ENCODE results near the gene WNT16.
"Not testable (repeated sequence)": the region's sequence is repeated elsewhere in the genome, so short reads cannot be mapped to it uniquely, and the experiment has no call there.

The WNT16 gene

DNA sequence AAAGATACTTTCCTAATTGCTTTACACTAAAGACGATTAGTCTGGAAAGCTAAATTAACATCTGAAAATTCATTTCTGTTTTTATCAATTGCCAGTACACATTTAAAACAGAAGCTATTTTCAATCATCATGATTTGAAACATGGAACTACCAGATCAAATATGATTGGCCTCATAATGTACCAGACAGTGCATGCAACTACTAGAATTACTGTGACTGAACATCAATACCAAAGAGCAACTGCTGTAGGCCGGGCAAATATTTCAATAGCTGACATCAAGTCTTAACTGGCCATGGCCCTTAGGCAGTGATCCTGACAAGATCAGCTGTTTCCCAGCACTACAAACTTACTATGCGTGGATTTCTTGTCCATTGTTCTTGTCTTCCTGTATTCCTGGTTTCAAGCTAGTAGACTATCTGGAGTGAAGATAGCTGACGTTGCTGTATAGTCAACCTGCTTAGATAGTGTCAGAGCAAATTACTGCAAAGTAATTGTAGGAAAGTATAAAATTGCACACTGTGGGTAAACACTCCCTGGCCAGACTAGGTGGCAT, 21.7 kb upstream of the WNT16 start:
- no peak for DNase-seq

DNA sequence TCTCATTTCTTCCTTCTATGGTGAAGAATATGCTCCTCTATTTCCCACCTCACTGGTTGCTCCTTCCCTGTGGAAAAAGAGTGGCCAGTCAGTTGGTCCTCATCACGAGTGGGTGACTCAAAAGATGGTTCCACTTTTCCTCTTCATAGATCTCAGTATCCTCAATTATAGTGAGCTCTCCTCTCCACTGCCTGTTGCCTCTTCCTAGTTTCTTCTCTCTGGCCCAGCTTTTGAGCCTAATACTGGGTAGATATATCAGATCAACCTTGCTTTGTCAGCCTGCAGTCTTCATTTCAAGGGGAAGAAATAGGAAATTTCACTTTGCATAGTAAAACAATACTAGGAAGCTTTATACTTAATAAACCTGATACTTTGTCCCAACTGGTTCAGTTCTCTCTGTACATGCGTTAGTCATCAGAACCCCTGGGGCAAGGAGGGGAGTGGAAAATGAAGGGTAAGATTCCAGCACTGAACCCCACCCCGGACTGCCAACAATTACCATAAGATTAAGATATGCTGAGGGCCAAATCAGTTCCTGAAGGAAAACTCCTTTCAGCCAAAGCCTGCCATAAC, 15.5 kb upstream of the WNT16 start:
- DNase-seq = no peak

DNA sequence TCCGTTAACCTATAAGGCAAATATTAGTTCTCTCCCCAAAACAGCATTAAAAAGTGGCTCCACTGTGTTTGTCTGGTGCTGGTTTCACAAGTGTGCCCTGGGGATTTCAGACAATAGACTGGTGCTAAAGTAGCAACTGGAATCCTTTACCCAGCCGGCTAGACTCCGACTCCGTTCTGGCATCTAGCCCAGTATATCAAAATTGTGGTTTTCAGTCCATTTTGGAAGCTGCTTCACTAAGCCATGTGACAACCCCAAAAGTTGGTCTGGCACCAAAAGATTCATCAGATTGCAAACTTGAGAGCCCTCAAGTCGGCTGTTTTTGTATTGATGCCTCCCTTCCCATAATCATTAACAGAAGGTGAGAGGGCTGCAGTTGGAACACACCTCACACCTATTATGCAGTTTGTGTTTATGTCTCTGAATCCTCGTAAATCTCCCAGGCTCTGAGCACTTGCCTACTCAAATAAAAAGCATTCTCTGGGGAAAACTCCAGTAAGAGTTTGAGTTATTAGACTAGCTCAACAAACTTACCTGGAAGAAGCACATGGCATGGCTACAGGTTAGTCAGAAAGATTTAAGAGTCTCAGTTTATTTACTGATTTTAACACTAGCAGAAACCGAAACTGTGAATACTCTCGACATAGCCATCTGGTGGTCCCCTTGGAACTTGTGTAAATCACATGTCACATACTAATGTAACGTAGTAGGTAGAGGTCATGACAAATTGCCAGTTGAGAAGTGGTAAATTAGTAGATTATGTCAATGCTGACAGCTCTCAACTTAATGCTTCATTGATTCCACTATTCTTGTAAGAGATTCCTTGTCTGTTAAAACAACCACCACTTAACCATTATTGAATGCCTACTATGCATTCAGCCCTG, 14.8 kb upstream of the WNT16 start:
- peak; percentile 99 for DNase-seq

DNA sequence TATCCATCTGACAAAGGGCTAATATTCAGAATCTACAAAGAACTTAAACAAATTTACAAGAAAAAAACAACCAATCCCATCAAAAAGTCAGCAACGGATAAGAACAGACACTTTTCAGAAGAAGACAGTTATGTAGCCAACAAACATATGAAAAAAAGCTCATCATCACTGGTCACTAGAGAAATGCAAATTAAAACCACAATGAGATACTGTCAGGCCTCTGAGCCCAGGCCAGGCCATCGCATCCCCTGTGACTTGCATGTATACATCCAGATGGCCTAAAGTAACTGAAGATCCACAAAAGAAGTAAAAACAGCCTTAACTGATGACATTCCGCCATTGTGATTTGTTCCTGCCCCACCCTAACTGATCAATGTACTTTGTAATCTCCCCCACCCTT, 13.6 kb upstream of the WNT16 start:
- DNase-seq = not testable (repeated sequence)

DNA sequence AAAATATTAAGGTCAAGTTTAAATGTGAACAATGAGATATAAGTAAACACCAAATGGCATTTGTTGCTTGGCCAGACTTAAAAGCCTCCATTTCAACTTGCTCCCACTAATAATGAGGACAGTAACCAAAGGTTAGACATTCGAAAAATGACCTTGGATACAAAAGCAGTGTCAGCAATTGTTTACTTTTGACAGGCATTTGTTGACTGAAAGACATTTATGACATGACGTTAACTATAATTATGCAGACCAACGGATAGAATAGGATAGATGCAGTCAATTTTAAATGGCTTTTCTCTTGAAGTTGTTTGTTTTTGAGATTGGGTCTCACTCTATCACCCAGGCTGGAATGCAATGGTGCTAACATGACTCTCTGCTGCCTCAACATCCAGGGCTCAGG, 6.3 kb upstream of the WNT16 start:
- DNase-seq = no peak

- DNase-seq = no peak
Measured at GRCh38 chr7:121323515-121324302, 5.1 kb upstream of the WNT16 start.

DNA sequence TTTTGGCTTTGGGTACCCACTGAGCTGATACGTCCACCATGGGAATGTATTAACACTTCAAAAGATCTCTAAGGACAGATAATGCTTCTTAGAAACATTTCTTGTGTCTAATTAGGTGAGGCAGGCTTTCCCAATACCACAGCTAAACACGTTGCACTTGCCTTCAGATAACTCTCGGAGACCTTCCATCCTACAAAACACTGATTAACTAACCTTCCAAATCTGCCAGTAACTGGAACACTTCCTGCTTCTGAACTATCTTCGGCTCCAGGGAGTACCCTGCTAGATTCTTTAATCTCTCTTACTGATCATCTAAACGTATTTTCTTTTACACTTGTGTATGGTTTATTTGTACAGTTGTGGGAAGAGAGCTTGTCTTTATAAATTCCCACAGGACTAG, 1.1 kb upstream of the WNT16 start:
- DNase-seq = no peak

DNA sequence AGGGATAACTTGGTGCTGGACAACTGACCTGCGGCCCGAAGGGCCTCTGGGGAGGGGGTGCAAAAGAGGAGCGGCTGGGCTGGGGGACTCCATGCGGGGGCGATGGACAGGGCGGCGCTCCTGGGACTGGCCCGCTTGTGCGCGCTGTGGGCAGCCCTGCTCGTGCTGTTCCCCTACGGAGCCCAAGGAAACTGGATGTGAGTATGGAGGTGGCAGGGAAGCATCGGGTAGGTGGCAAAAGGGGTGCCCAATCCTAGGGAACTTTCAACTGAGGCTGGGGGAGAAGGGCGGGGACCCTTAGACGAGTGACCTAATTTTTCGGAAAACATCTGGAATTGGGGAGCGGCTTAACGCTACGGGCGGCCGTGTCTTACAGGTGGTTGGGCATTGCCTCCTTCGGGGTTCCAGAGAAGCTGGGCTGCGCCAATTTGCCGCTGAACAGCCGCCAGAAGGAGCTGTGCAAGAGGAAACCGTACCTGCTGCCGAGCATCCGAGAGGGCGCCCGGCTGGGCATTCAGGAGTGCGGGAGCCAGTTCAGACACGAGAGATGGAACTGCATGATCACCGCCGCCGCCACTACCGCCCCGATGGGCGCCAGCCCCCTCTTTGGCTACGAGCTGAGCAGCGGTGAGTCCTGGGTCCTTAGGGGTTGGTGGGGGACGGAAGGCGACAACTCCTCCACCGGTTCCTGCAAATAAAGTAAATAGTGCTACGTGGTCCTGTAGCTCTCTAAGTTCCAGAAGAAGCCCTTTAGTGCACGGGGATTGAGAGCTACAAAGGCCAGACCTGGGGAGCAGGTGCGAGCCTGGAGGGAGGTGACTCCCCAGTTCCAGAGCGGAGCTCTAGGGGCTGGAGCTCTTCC, 622 bp downstream of the WNT16 start:
- no peak for DNase-seq

GRCh38 chr7:121330053-121330833, 1.4 kb downstream of the WNT16 start:
- DNase-seq = no peak

DNA sequence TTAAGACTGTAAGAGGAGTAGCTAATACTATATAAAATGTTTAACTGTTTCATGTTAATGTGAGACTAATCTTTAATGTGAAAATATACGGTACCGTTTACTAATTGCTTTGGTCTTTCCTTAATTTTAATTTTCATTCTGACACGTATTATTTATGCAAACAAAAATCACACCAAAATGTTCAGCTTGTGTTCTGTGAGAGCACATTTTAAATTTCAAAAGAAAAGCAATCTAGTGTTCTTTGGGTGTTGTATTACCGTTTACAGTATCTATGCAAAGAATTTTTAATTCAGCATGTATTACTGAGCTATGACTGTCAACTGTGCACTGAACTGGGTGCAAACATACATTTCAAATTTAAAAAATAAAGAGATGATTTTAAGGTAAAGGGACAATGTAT, 2.2 kb downstream of the WNT16 start:
- DNase-seq = no peak

GRCh38 chr7:121331574-121331973, 2.8 kb downstream of the WNT16 start:
- DNase-seq = no peak

DNA sequence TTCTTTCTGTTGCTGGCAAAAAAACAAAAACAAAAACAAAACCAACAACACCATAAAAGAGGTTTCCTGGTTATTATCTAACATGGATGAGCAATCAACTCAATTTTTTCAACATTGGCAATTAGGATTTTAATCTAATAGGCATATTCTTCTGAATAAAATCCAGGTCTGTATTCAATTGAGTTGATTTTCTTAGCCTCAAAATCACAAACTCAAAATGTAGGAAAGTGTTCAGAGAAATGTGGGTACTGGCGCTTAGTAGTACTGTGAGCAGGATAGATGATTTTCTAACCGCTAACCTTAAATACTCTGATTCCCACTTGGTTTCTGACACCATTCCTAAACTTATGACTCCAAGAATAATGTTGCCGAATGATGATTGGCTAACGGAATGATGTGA, 5.6 kb downstream of the WNT16 start:
- DNase-seq = no peak

- DNase-seq = no peak
Measured at GRCh38 chr7:121334875-121335648, 6.3 kb downstream of the WNT16 start.

GRCh38 chr7:121336579-121336978, 7.8 kb downstream of the WNT16 start:
- DNase-seq = no peak

DNA sequence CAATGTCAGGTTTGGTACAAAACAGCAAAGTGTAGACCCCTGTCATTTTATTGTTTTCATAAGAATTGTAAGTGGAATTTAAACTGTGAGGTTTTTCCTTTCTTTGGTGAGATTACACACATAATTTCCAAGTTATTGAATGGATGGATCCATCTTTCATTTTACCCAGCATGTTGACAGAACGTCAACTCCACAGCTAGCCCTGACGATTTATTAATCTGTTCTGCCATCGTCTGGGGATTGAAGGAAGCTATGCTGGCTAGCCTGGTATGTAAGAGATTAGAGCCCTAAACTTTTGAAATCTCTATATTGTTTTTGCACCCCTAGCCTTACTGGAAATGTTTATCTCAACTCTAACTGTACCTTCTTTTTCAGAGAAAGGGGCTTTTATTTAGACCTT, 8.6 kb downstream of the WNT16 start:
- DNase-seq = no peak

- DNase-seq = no peak
Measured at GRCh38 chr7:121339082-121339481, 10.3 kb downstream of the WNT16 start.

DNA sequence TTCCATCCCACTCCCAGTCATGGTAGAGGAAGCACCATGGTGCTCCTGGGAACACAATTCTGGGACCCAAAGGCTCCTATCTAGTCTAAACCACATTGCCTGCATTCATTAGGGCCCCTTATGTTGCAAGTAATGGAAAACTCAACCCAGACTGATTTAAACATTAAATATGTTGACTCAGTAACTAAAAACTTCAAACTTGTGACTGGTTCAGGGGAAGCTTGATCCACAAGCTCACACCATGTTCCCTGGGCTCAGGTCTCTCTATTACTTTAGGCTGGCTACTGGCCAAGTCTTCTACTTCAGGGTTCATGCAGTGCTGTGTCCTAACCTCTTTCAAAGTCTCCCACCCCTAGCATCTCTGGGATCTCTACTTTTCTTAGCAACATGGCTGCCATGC, 13.1 kb downstream of the WNT16 start:
- no peak for DNase-seq

- no peak for DNase-seq
Measured at GRCh38 chr7:121342631-121343030, 13.8 kb downstream of the WNT16 start.

- no peak for DNase-seq
Measured at GRCh38 chr7:121343302-121343701, 14.5 kb downstream of the WNT16 start.

- DNase-seq = no peak
Measured at GRCh38 chr7:121344093-121344492, 15.3 kb downstream of the WNT16 start.

- no peak for DNase-seq
Measured at GRCh38 chr7:121344497-121344896, 15.7 kb downstream of the WNT16 start.

Measured in NCI-H187 treated with DMSO at 0.1 percent for 48 hours (cell line).